ENCODE data around the gene MSRB2. TPM values are rescaled to one million over a fixed set of nuclear protein-coding genes. Genes with fewer than 3 reads are reported as not detected.

The MSRB2 gene
- total and polyA plus RNA-seq, 8 donors = 2.4 to 14.3 (median 7.6) TPM

DNA sequence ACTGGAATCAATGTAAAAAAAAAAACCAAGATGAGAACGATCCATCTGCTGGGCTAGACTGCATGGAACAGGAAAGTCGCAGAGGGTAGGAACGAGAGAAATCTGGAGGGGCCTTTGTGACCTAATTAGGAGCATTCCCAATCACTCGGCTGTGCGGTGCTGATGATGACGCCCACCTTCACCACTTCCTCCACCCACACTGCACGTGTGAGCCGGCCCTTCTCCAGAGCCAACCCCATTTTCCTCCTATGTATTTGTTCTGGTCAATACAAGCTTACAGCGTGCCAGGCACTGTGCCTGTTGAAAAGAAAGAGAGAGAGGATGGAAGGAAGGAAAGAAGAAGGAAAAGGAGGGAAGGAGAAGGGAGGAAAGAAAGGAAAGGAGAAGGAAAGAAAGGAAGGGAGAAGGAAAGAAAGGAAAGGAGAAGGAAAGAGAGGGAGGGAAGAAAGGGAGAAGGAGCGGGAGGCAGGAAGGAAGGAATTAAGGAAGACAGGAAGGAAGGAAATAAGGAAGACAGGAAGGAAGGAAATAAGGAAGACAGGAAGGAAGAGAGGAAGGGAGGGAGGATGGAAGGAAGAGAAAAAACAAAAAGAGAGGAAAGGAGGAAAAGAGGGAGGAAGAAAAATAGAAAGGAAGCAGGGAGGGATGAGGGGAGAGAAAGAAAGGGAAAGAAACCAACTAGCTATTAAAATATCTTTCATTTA lies 61.2 kb downstream of the MSRB2 start:
- no peaks in the 10 kb centered on the region for H3K36me3 ChIP-seq
- FAIRE-seq (no peak), ATAC-seq (no peak), DNase-seq (no peak)
- H3K4me1 ChIP-seq = peaks cover 0 to 3% (median 0%) of the 10 kb centered on the region in 3 donors
- H3K9me3 ChIP-seq = no peaks in the 10 kb centered on the region
- TF ChIP-seq, protein P1, sequence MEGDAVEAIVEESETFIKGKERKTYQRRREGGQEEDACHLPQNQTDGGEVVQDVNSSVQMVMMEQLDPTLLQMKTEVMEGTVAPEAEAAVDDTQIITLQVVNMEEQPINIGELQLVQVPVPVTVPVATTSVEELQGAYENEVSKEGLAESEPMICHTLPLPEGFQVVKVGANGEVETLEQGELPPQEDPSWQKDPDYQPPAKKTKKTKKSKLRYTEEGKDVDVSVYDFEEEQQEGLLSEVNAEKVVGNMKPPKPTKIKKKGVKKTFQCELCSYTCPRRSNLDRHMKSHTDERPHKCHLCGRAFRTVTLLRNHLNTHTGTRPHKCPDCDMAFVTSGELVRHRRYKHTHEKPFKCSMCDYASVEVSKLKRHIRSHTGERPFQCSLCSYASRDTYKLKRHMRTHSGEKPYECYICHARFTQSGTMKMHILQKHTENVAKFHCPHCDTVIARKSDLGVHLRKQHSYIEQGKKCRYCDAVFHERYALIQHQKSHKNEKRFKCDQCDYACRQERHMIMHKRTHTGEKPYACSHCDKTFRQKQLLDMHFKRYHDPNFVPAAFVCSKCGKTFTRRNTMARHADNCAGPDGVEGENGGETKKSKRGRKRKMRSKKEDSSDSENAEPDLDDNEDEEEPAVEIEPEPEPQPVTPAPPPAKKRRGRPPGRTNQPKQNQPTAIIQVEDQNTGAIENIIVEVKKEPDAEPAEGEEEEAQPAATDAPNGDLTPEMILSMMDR (IDR thresholded peaks at IDR 0.05) = no peak
- no peaks in the 10 kb centered on the region for H3K27me3 ChIP-seq
- WGBS, 2 donors = 60 to 66% methylated on average over 10 of the region's 10 CpGs
- H3K4me3 ChIP-seq = no peak overlapping the region
- no peak overlapping the region for H3K27ac ChIP-seq
- intact Hi-C loops (cut with DNase I) = loop anchor here in 1 of 3 donors (5.0 kb wide), 1 partner anchor 136 kb away; no protein-coding TSS in a partner anchor

DNA sequence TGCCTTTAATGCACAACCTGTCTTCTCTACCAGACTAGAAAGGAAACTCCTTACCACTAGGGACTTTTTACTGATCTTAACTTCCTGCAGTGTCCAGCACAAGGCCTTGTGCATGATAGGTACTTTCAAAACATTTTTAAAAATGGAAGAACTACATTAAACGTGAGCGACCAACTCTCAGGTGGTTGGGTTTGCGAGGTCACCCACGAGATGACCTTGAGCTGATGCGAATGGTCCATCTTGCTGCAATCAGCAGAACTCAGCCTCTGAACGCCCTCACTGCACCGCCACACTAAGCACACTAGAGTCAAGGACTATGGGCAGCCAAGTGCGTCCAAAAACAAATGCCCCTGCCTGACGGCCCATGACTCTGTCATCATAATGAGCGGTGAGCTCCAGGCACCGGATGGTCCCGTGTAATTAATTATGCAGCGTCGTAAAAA lies 61.9 kb downstream of the MSRB2 start:
- WGBS, 2 donors = 32 to 39% methylated on average over 14 of the region's 14 CpGs
- H3K4me3 ChIP-seq = no peak overlapping the region

DNA sequence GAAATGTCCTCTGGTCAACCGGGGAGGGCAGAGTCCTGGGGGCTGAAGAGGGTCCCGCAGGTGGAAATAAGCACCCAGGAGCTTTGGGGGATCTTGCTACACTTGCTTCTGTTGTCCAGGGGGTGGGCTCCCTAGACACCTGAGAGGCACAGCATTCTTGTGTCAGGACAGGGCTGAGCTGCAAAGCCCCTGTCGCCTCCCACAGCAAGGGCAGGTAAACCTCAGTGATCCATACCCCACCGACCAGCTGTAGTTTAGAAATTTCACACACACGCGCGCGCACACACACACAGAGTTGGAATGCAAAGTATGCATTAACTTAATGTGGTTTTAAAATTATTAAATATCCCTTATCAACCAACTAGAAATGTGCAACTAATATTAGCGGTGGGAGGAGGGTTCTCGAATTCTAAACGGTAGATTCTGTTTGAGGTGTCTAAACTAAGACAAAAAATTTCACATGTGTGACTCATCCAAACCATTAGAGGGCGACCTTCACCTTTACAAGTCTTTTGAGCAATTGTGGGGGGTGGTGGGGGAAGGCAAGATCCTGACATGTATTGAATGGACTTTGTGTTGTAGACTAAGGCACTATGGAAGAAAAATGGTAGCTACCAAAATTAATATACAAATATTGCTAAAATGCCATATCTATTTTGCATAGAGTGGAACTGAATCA lies 62.5 kb downstream of the MSRB2 start:
- no peaks in the 10 kb centered on the region for H3K9me3 ChIP-seq
- no peaks in the 10 kb centered on the region for H3K27me3 ChIP-seq
- peak; percentile 73 to 84 (median 80) for ATAC-seq
- no peak overlapping the region for H3K4me3 ChIP-seq
- DNase-seq = no peak
- no peak for FAIRE-seq
- H3K27ac ChIP-seq = no peak overlapping the region
- intact Hi-C loops (cut with DNase I) = loop anchor here in 1 of 3 donors (5.0 kb wide), 1 partner anchor 134 kb away; no protein-coding TSS in a partner anchor
- TF ChIP-seq, protein P1 (IDR thresholded peaks at IDR 0.05) = no peak
- no peaks in the 10 kb centered on the region for H3K36me3 ChIP-seq
- peaks cover 0 to 12% (median 0%) of the 10 kb centered on the region in 3 donors for H3K4me1 ChIP-seq
- WGBS, 2 donors = 37 to 42% methylated on average over 12 of the region's 12 CpGs

More for the DNA sequence above, 61.9 kb downstream of the MSRB2 start:
- Histone ChIP-seq H3K4me1 (peaks cover 0 to 9% (median 0%) of the 10 kb centered on the region in 3 donors), H3K27me3 (no peaks in the 10 kb centered on the region), H3K9me3 (no peaks in the 10 kb centered on the region), H3K27ac (no peak overlapping the region), H3K36me3 (no peaks in the 10 kb centered on the region)
- intact Hi-C loops (cut with DNase I) = loop anchor here in 1 of 3 donors (5.0 kb wide), 1 partner anchor 135 kb away; no protein-coding TSS in a partner anchor
- FAIRE-seq = no peak
- TF ChIP-seq, protein P1 (IDR thresholded peaks at IDR 0.05) = no peak
- DNase-seq = no peak
- peak in 1 of 4 donors; percentile 8 for ATAC-seq

DNA sequence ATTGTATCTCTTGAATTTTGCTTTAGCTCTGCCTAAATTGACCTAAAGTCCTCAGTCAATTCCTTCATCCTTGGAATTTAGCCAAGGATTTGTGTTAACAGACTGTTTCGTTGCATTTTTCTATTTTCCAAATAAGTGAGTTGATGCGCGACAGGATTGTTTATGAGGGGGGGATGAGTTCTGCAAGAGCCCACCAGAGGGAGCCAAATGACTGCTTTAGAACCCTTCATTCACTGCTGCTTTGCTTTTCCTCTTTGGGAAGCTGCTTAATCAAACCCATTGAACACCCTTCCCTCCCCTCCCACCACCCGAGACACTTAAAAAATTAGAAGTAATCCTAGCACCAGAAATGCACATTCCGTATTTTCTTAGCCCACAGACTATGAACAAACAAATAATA lies 63.0 kb downstream of the MSRB2 start:
- WGBS, 2 donors = 0 to 1% methylated on average over 5 of the region's 5 CpGs
- Histone ChIP-seq H3K27ac (no peak overlapping the region), H3K4me1 (peaks cover 0 to 12% (median 0%) of the 10 kb centered on the region in 3 donors), H3K4me3 (no peak overlapping the region), H3K27me3 (no peaks in the 10 kb centered on the region), H3K9me3 (no peaks in the 10 kb centered on the region), H3K36me3 (no peaks in the 10 kb centered on the region)
- peak; percentile 86 to 93 (median 90) for ATAC-seq
- FAIRE-seq = no peak
- DNase-seq = peak in 3 of 6 donors; percentile 35 to 66 (median 49)
- intact Hi-C loops (cut with DNase I) = loop anchor here in 1 of 3 donors (5.0 kb wide), 1 partner anchor 134 kb away; no protein-coding TSS in a partner anchor
- TF ChIP-seq, protein P1 (IDR thresholded peaks at IDR 0.05) = peak; percentile 43 to 73 (median 67)

Data from pancreas (tissue), 10 donors.